T-cell (primary cell): ENCODE results near the gene ETFBKMT. TPM values are rescaled to one million over a fixed set of nuclear protein-coding genes. Genes with fewer than 3 reads are reported as not detected.
"Not testable (repeated sequence)": the region's sequence is repeated elsewhere in the genome, so short reads cannot be mapped to it uniquely, and the experiment has no call there.

Source experiments
- ATAC-seq, 4 experiments: fragments of 200-7000 bp in 3 of 4; fragments of 150-1000 bp in 1 of 4; cut with Tn5 transposase; replicated peaks in 1 of 4; 1 replicate in 3 of 4; 2 replicates in 1 of 4; pipeline ENCODE4 v1.10.0; 2021; ENCODE audit warnings: moderate library complexity in 3 of 4, mild to moderate bottlenecking in 2 of 4, moderate number of reproducible peaks in 1 of 4
- CTCF ChIA-PET, 2 donors: fragments of 300-600 bp; sonication (Branson Sonifier 250); formaldehyde crosslinking; loops; one replicate each; lab custom pipeline; 2022; ENCODE audit warnings: antibody characterized with exemption in 2 of 2; lab: Charles Lee
- POLR2A ChIA-PET, 2 donors: fragments of 300-600 bp; sonication (Branson Sonifier 250); formaldehyde crosslinking; loops; one replicate each; lab custom pipeline; 2022; ENCODE audit warnings: antibody characterized with exemption in 2 of 2; lab: Charles Lee
- DNase-seq, 35 experiments: peaks; one replicate each; pipeline versions ENCODE4 v3.0.0 to v3.0.0-alpha.2; 2013 to 2023
- H3K27ac ChIP-seq: one replicate; pipeline ENCODE4 v1.5.1; 2013; ENCODE audit warnings: low read length
- H3K27me3 ChIP-seq, 2 experiments: replicated peaks in 1 of 2; 1 replicate in 1 of 2; 2 replicates in 1 of 2; pipeline versions ENCODE4 v1.6.1 to v1.7.0; 2013; ENCODE audit warnings: low read length in 1 of 2, mixed read lengths in 1 of 2; ENCODE audit not compliant: control insufficient read depth in 2 of 2, insufficient read depth in 2 of 2; ENCODE audit errors: extremely low read depth in 1 of 2
- H3K36me3 ChIP-seq, 2 donors: 1 replicate in 1 of 2; 2 replicates in 1 of 2; pipeline versions ENCODE4 v1.6.1 to v1.7.0; 2013; ENCODE audit warnings: low read length in 1 of 2; ENCODE audit not compliant: control insufficient read depth in 2 of 2, insufficient read depth in 1 of 2; ENCODE audit errors: extremely low read depth in 1 of 2
- H3K4me1 ChIP-seq, 2 experiments: 1 replicate in 1 of 2; 2 replicates in 1 of 2; pipeline versions ENCODE4 v1.6.1 to v1.7.0; 2013; ENCODE audit warnings: low read length in 2 of 2, mixed read lengths in 1 of 2; ENCODE audit not compliant: insufficient read depth in 2 of 2, control insufficient read depth in 1 of 2; ENCODE audit errors: extremely low read depth in 1 of 2
- H3K4me3 ChIP-seq, 2 donors: 1 replicate in 1 of 2; 2 replicates in 1 of 2; pipeline versions ENCODE4 v1.5.1 to v1.7.0; 2013; ENCODE audit warnings: mild to moderate bottlenecking in 2 of 2, low read length in 1 of 2, moderate library complexity in 1 of 2; ENCODE audit not compliant: control insufficient read depth in 1 of 2; ENCODE audit errors: extremely low read depth in 1 of 2
- H3K9me3 ChIP-seq: 2 replicates; pipeline ENCODE4 v1.7.0; 2013
- H3K27ac Mint-ChIP-seq, 2 donors: one replicate each; pipeline ENCODE4 v1.8.0; 2020 to 2021; ENCODE audit warnings: mild to moderate bottlenecking in 2 of 2, mixed read lengths in 2 of 2
- H3K27me3 Mint-ChIP-seq, 2 donors: one replicate each; pipeline ENCODE4 v1.8.0; 2021 to 2022; ENCODE audit warnings: mixed read lengths in 2 of 2
- H3K36me3 Mint-ChIP-seq: one replicate; pipeline ENCODE4 v1.8.0; 2021; ENCODE audit warnings: mixed read lengths
- H3K4me1 Mint-ChIP-seq, 3 donors: one replicate each; pipeline ENCODE4 v1.8.0; 2020 to 2022; ENCODE audit warnings: mixed read lengths in 3 of 3, mild to moderate bottlenecking in 1 of 3
- H3K4me3 Mint-ChIP-seq, 3 donors: one replicate each; pipeline ENCODE4 v1.8.0; 2020 to 2022; ENCODE audit warnings: mild to moderate bottlenecking in 3 of 3, mixed read lengths in 3 of 3, moderate library complexity in 3 of 3
- H3K9me3 Mint-ChIP-seq, 3 donors: one replicate each; pipeline ENCODE4 v1.8.0; 2020 to 2022; ENCODE audit warnings: mixed read lengths in 3 of 3
- WGBS: methylation state at CpG from one replicate; pipeline ENCODE4 v1.1.5; 2013; ENCODE audit warnings: missing lambda C conversion rate; ENCODE audit not compliant: insufficient coverage; 5-methylcytosine and 5-hydroxymethylcytosine counted together
- total RNA-seq, 35 experiments: library from RNA in 6 of 35; stranded (reverse) in 6 of 35; fragments of 120-200 nt in 1 of 35; gene quantifications; one replicate each; pipeline versions ENCODE4 v1.2.1 to v1.2.4 and lab custom pipeline; 2013 to 2026

ETFBKMT gene
- total RNA-seq, 5 donors from 2014 or later (not counting 1 experiment from before 2014, with no cell fraction given): 0.48 to 2.1 (median 1.6) TPM

DNA sequence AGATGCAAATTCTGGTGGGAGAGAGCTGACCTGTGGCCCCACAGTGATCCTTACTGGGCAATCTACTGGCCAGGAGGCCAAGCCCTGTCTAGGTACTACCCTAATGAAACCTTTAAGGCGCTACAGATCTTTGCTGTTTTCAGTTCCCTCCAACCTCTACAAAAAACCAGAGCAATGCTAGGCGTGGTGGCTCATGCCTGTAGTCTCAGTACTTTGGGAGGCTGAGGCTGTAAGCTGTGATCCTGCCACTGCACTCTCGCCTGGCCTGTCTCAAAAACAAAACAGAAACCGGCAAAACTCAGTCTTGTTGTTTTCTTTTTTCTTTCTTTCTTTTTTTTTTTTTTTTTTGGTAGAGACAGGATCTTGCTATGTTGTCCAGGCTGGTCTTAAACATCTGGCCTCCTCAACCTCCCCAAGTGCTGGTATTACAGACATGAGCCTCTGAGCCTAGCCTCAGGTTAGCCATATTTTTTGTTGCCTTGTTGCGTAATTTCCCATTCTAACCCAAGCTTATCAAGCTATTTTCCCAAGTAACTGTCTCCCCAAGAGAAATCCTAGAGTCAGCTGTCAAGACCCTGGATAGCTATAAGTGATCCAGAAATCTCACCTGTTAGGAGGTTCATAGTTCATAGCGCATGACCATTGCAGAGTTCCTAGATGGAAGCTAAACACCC is 2.8 kb downstream of the ETFBKMT start:
- Mint-ChIP-seq H3K4me1 (peaks cover 11 to 23% (median 20%) of the 10 kb centered on the region in 3 donors), H3K27me3 (no peaks in the 10 kb centered on the region)

DNA sequence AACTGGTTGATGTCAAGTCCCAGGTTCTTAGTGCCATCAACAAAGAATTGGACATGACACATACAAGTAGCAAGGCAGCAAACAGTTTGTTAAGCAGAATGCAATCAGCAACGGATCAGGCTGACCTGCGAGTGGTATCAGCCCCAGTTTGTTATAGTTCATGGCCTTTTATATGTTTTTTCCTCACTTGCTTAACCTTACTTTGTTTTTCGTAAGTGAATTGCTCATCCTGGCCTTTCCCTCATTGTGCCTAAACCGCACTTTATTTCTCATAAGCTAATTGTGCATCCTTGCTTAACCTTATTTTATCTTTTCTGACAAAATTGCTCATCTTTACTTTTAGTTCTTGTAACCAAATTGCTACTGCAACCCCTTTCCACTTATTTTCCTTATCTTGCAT is 4.1 kb downstream of the ETFBKMT start:
- Mint-ChIP-seq H3K9me3 (peaks cover 0 to 6% (median 0%) of the 10 kb centered on the region in 3 donors), H3K27ac (no peak overlapping the region), H3K4me1 (peaks cover 2 to 17% (median 15%) of the 10 kb centered on the region in 3 donors), H3K4me3 (no peak overlapping the region), H3K27me3 (no peaks in the 10 kb centered on the region), H3K36me3 (peaks cover 3% of the 10 kb centered on the region)
- H3K36me3 ChIP-seq: no peaks in the 10 kb centered on the region
- no peaks in the 10 kb centered on the region for H3K9me3 ChIP-seq
- ATAC-seq (no peak), DNase-seq (no peak)
- H3K4me3 ChIP-seq: no peak overlapping the region
- H3K4me1 ChIP-seq: peaks cover 3 to 12% of the 10 kb centered on the region in 2 experiments
- 88% methylated on average over 4 of the region's 4 CpGs for WGBS
- H3K27me3 ChIP-seq: no peaks in the 10 kb centered on the region
- ChIA-PET CTCF (interaction anchor here (0.6 to 1.4 kb wide), 2 partner anchors 19 to 395 kb away, joined by 3 to 5 read pairs; no protein-coding TSS in a partner anchor), POLR2A (interaction anchor here in 1 of 2 donors (0.5 kb wide), 1 partner anchor 1044 kb away, joined by 3 read pairs; no protein-coding TSS in a partner anchor)
- no peak overlapping the region for H3K27ac ChIP-seq

More for the DNA sequence above, 2.8 kb downstream of the ETFBKMT start:
- H3K4me3 Mint-ChIP-seq: no peak overlapping the region
- no peak for DNase-seq
- WGBS: 100% methylated on average over 2 of the region's 6 CpGs
- POLR2A ChIA-PET: interaction anchor here (0.6 to 1.1 kb wide), 3 partner anchors 9 to 1039 kb away, joined by 3 to 6 read pairs (median 4); no protein-coding TSS in a partner anchor
- H3K9me3 Mint-ChIP-seq: peaks cover 0 to 4% (median 0%) of the 10 kb centered on the region in 3 donors
- CTCF ChIA-PET: interaction anchor here (0.6 to 1.4 kb wide), 8 partner anchors 9 to 398 kb away, joined by 3 to 5 read pairs (median 3); no protein-coding TSS in a partner anchor
- H3K27me3 ChIP-seq: no peaks in the 10 kb centered on the region
- no peak overlapping the region for H3K27ac ChIP-seq
- ATAC-seq: no peak
- H3K27ac Mint-ChIP-seq: no peak overlapping the region
- no peaks in the 10 kb centered on the region for H3K36me3 ChIP-seq
- H3K36me3 Mint-ChIP-seq: no peaks in the 10 kb centered on the region
- no peak overlapping the region for H3K4me3 ChIP-seq
- no peaks in the 10 kb centered on the region for H3K9me3 ChIP-seq
- peaks cover 6 to 16% of the 10 kb centered on the region in 2 experiments for H3K4me1 ChIP-seq

DNA sequence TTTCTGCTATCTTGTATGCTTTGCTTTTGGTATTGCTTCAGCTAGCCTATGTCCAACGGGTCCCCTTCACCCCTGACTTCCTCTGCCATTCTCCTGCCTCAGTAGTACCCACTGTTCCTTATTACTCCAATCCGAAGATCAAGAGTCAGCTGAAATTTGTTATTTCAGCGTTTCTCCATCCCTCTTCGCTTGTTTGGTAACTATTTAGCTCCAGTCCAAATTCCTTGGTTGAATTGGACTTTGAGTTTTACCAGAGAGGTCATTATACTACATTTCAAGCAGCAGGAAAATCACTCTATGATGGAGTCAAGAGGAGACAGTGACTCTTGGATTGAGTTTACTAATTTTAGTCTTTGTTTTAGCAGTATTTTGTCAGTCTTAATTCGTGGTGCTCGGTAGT is 4.5 kb downstream of the ETFBKMT start:
- H3K4me1 ChIP-seq: peaks cover 3 to 8% of the 10 kb centered on the region in 2 experiments
- ATAC-seq (no peak), DNase-seq (no peak)
- Mint-ChIP-seq H3K27me3 (no peaks in the 10 kb centered on the region), H3K9me3 (peaks cover 3 to 10% (median 4%) of the 10 kb centered on the region in 3 donors), H3K4me1 (peaks cover 0 to 16% (median 13%) of the 10 kb centered on the region in 3 donors), H3K27ac (no peak overlapping the region), H3K36me3 (peaks cover 7% of the 10 kb centered on the region), H3K4me3 (no peak overlapping the region)
- no peaks in the 10 kb centered on the region for H3K36me3 ChIP-seq
- no peaks in the 10 kb centered on the region for H3K9me3 ChIP-seq
- 79% methylated on average over 4 of the region's 6 CpGs for WGBS
- no peaks in the 10 kb centered on the region for H3K27me3 ChIP-seq
- CTCF ChIA-PET: no interaction called here
- POLR2A ChIA-PET: interaction anchor here in 1 of 2 donors (0.5 kb wide), 1 partner anchor 1044 kb away, joined by 3 read pairs; no protein-coding TSS in a partner anchor
- H3K27ac ChIP-seq: no peak overlapping the region
- no peak overlapping the region for H3K4me3 ChIP-seq

DNA sequence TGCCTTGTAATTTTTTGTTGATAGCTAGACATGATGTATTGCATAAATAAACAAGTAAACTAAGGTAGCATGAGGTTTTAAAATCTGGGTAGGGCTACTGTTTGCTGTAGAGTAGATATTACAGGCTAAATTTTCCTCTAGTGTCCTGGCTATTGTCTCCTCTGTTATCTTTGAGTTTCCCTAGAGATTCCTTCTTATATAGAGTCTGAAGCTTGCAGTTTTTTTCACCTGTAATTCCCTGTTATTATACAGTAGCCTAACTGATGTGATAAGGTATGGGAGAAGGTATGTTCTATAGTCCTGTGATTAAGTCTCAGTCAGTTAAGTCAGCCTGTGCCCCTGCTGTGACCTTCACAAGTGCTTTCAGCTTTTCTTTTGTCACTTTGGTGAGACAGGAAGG is 9.5 kb downstream of the ETFBKMT start:
- DNase-seq: no peak
- POLR2A ChIA-PET: interaction anchor here (0.6 to 0.7 kb wide), 2 partner anchors 17 to 1174 kb away, joined by 3 to 4 read pairs; no protein-coding TSS in a partner anchor
- H3K4me3 Mint-ChIP-seq: no peak overlapping the region

DNA sequence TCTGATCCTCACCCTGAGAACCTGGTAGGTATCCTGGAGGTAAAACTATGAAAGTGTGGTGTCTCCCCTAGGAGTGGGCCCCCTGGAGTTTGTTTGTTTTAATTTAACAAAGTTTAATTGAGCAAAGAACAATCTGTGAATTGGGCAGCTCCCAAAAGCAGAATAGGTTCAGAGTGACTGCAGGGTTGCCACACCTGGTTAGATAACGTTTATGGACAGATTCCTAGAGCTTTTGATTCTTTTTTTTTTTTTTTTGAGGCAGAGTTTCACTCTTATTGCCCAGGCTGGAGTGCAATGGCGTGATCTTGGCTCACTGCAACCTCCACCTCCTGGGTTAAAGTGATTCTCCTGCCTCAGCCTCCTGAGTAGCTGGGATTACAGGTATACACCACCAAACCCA is 10.1 kb downstream of the ETFBKMT start:
- H3K4me3 Mint-ChIP-seq, H3K4me1 ChIP-seq, H3K27me3 Mint-ChIP-seq, ATAC-seq, H3K9me3 ChIP-seq, H3K27ac Mint-ChIP-seq, H3K36me3 ChIP-seq, H3K27me3 ChIP-seq, H3K4me1 Mint-ChIP-seq, DNase-seq, H3K4me3 ChIP-seq, H3K27ac ChIP-seq: not testable (repeated sequence)
- ChIA-PET POLR2A (interaction anchor here in 1 of 2 donors (0.6 kb wide), 1 partner anchor 17 kb away, joined by 3 read pairs; no protein-coding TSS in a partner anchor), CTCF (interaction anchor here (0.7 to 1.3 kb wide), 4 partner anchors 12 to 399 kb away, joined by 3 read pairs; no protein-coding TSS in a partner anchor)
- 90% methylated on average over 2 of the region's 2 CpGs for WGBS
- Mint-ChIP-seq H3K36me3 (peaks cover 40% of the 10 kb centered on the region), H3K9me3 (peaks cover 3 to 11% (median 6%) of the 10 kb centered on the region in 3 donors)

More for the DNA sequence above, 9.5 kb downstream of the ETFBKMT start:
- Mint-ChIP-seq H3K9me3 (peaks cover 3 to 11% (median 6%) of the 10 kb centered on the region in 3 donors), H3K36me3 (peaks cover 36% of the 10 kb centered on the region), H3K27me3 (no peaks in the 10 kb centered on the region), H3K4me1 (no peaks in the 10 kb centered on the region), H3K27ac (no peak overlapping the region)
- Histone ChIP-seq H3K4me3 (no peak overlapping the region), H3K36me3 (peaks cover 0 to 6% of the 10 kb centered on the region in 2 donors), H3K4me1 (no peaks in the 10 kb centered on the region), H3K27me3 (no peaks in the 10 kb centered on the region), H3K27ac (no peak overlapping the region), H3K9me3 (peaks cover 3% of the 10 kb centered on the region)
- ATAC-seq: no peak
- CTCF ChIA-PET: interaction anchor here (0.6 to 1.0 kb wide), 4 partner anchors 13 to 712 kb away, joined by 3 read pairs; no protein-coding TSS in a partner anchor

DNA sequence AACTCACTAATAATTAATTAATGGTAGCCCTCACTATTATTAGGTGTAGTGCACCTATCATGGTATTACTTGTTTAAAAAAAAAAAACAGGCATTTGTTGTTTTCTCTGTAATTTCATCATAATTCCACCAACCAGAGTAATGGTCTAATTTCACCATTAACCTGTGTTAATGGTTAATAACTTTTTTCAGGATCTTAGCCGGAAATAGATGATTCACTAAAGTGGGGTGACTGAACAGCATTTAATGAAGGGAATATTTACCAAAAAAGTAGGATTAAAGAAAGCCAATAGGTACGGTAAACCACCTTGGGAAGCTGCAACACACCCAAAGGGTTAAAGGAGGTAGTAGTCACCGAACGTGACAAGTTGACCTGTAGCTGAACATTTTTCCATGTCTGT is 13.0 kb downstream of the ETFBKMT start:
- H3K27me3 Mint-ChIP-seq: no peaks in the 10 kb centered on the region
- H3K4me1 Mint-ChIP-seq: peaks cover 0 to 2% (median 0%) of the 10 kb centered on the region in 3 donors
- ChIA-PET CTCF (no interaction called here), POLR2A (no interaction called here)
- WGBS: 100% methylated on average over 1 of the region's 4 CpGs
- Histone ChIP-seq H3K27me3 (no peaks in the 10 kb centered on the region), H3K4me1 (no peaks in the 10 kb centered on the region), H3K9me3 (peaks cover 3% of the 10 kb centered on the region), H3K27ac (no peak overlapping the region), H3K4me3 (no peak overlapping the region), H3K36me3 (peaks cover 0 to 6% of the 10 kb centered on the region in 2 donors)
- no peak overlapping the region for H3K4me3 Mint-ChIP-seq
- H3K9me3 Mint-ChIP-seq: peaks cover 3 to 7% (median 6%) of the 10 kb centered on the region in 3 donors
- H3K36me3 Mint-ChIP-seq: peaks cover 51% of the 10 kb centered on the region
- ATAC-seq: no peak
- no peak for DNase-seq
- no peak overlapping the region for H3K27ac Mint-ChIP-seq
